Osteoblast (primary cell): ENCODE data around the gene SORBS1. TPM values are rescaled to one million over a fixed set of nuclear protein-coding genes. Genes with fewer than 3 reads are reported as not detected.

Experiments used
- DNase-seq: peaks from one replicate; pipeline ENCODE4 v3.0.0; 2011; ENCODE audit warnings: low spot score, mixed read lengths; ENCODE audit not compliant: insufficient read length; ENCODE audit errors: missing footprints
- H2AFZ ChIP-seq: 2 replicates; pipeline ENCODE4 v1.6.0; 2011; ENCODE audit warnings: mild to moderate bottlenecking, low read length
- H3K27ac ChIP-seq: 2 replicates; pipeline ENCODE4 v1.5.1; 2011; ENCODE audit warnings: mild to moderate bottlenecking, low read depth, low read length, moderate library complexity
- H3K27me3 ChIP-seq: 2 replicates; pipeline ENCODE4 v1.6.0; 2012; ENCODE audit warnings: mild to moderate bottlenecking, control low read depth, inconsistent platforms, low read length, moderate library complexity; ENCODE audit not compliant: insufficient read depth
- H3K36me3 ChIP-seq: 2 replicates; pipeline ENCODE4 v1.5.1; 2011; ENCODE audit warnings: mild to moderate bottlenecking, low read length, control low read depth, moderate library complexity; ENCODE audit not compliant: insufficient read depth
- H3K4me1 ChIP-seq: 2 replicates; pipeline ENCODE4 v1.5.1; 2011; ENCODE audit warnings: mild to moderate bottlenecking, low read length, control low read depth, moderate library complexity; ENCODE audit not compliant: insufficient read depth
- H3K4me2 ChIP-seq: 2 replicates; pipeline ENCODE4 v1.6.0; 2011; ENCODE audit warnings: mild to moderate bottlenecking, low read length; ENCODE audit not compliant: insufficient read depth
- H3K4me3 ChIP-seq: fragments of 200-600 bp; sonication (generic); 3 replicates; pipeline ENCODE4 v1.5.1; 2012; ENCODE audit warnings: mild to moderate bottlenecking, low read length, inconsistent platforms; ENCODE audit not compliant: insufficient read depth
- H3K79me2 ChIP-seq: 2 replicates; pipeline ENCODE4 v1.6.0; 2012; ENCODE audit warnings: mild to moderate bottlenecking, low read length, control low read depth, inconsistent platforms; ENCODE audit not compliant: insufficient read depth
- H3K9me3 ChIP-seq: 2 replicates; pipeline ENCODE4 v1.5.1; 2011; ENCODE audit warnings: low read depth, low read length, control low read depth
- H4K20me1 ChIP-seq: 2 replicates; pipeline ENCODE4 v1.6.0; 2012; ENCODE audit warnings: mild to moderate bottlenecking, low read length, control low read depth; ENCODE audit not compliant: insufficient read depth
- CTCF ChIP-seq: IDR thresholded peaks from 2 replicates; pipeline ENCODE4 v1.5.1; 2011; ENCODE audit warnings: mild to moderate bottlenecking, low read depth, low read length, moderate library complexity; ENCODE audit errors: extremely low read depth
- total RNA-seq: library from RNA; depleted of rRNA; stranded (reverse); fragments of >200 nt; gene quantifications from 2 replicates; pipeline ENCODE4 v1.2.3, GENCODE V29; 2012

The SORBS1 gene
- total RNA-seq, 1 donor: 0.72 TPM

- Histone ChIP-seq H3K9me3 (no peaks in the 10 kb centered on the region), H3K27me3 (no peaks in the 10 kb centered on the region), H3K27ac (no peak overlapping the region), H3K4me3 (no peak overlapping the region), H3K79me2 (no peaks in the 10 kb centered on the region), H3K4me2 (no peak overlapping the region), H2AFZ (no peak overlapping the region), H3K4me1 (no peaks in the 10 kb centered on the region), H4K20me1 (no peaks in the 10 kb centered on the region), H3K36me3 (no peaks in the 10 kb centered on the region)
- no peak for TF ChIP-seq CTCF
- no peak for DNase-seq
These were observed 96.9 kb downstream of the SORBS1 start for GRCh38 chr10:95464280-95464679.

- TF ChIP-seq CTCF: no peak
- Histone ChIP-seq H3K79me2 (no peaks in the 10 kb centered on the region), H3K9me3 (no peaks in the 10 kb centered on the region), H3K4me3 (no peak overlapping the region), H3K36me3 (no peaks in the 10 kb centered on the region), H2AFZ (no peak overlapping the region), H3K4me1 (no peaks in the 10 kb centered on the region), H3K27me3 (no peaks in the 10 kb centered on the region), H3K4me2 (no peak overlapping the region), H4K20me1 (no peaks in the 10 kb centered on the region), H3K27ac (no peak overlapping the region)
- DNase-seq: no peak
These were observed 98.2 kb downstream of the SORBS1 start for GRCh38 chr10:95462740-95463667.

- H3K79me2 ChIP-seq: no peaks in the 10 kb centered on the region
- H3K36me3 ChIP-seq: no peaks in the 10 kb centered on the region
- TF ChIP-seq CTCF: no peak
- H3K9me3 ChIP-seq: no peaks in the 10 kb centered on the region
- H2AFZ ChIP-seq: no peak overlapping the region
- H3K27me3 ChIP-seq: no peaks in the 10 kb centered on the region
- H4K20me1 ChIP-seq: no peaks in the 10 kb centered on the region
- H3K4me3 ChIP-seq: no peak overlapping the region
- DNase-seq: no peak
- no peaks in the 10 kb centered on the region for H3K4me1 ChIP-seq
- H3K27ac ChIP-seq: no peak overlapping the region
- no peak overlapping the region for H3K4me2 ChIP-seq
These were observed 99.6 kb downstream of the SORBS1 start for GRCh38 chr10:95461611-95462010.

- TF ChIP-seq CTCF: no peak
- Histone ChIP-seq H3K9me3 (no peaks in the 10 kb centered on the region), H3K4me3 (no peak overlapping the region), H3K4me2 (no peak overlapping the region), H4K20me1 (no peaks in the 10 kb centered on the region), H3K27ac (no peak overlapping the region), H2AFZ (no peak overlapping the region), H3K36me3 (no peaks in the 10 kb centered on the region), H3K4me1 (no peaks in the 10 kb centered on the region), H3K79me2 (no peaks in the 10 kb centered on the region), H3K27me3 (no peaks in the 10 kb centered on the region)
- DNase-seq: no peak
These were observed 101.6 kb downstream of the SORBS1 start for GRCh38 chr10:95459446-95460045.
